Urothelium cell line (cell line): ENCODE measurements around the gene DYTN.
"Not testable (repeated sequence)": the region's sequence is repeated elsewhere in the genome, so short reads cannot be mapped to it uniquely, and the experiment has no call there.

ENCODE experiments used
- DNase-seq: peaks from one replicate; pipeline ENCODE4 v3.0.0; 2011; ENCODE audit warnings: low spot score, mixed read lengths
- FAIRE-seq: peaks from 2 replicates; lab custom pipeline; 2011; peaks lifted over from hg19 to GRCh38; lab: Jason Lieb, UNC

The DYTN gene, protein sequence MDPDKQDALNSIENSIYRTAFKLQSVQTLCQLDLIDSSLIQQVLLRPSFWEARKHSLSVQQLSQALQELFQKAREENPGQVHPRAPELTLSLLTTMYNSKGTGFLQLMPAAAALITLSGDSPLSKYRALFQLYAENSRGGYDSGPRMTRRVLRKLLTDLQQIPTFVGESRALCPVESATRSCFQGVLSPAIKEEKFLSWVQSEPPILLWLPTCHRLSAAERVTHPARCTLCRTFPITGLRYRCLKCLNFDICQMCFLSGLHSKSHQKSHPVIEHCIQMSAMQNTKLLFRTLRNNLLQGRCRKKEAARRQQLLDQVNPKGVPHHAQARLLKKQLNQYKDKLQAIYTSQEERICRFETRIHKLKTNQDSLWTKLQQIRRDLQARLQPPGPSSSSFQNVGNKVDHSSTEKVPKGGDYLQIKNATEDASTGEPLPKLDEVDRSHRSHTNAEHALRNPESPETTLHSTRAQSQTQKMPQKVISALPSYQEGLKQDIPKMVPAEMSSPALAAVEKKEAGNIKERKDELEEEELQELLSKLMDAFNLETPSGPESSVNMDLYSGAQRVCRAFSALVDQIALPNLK

DNA sequence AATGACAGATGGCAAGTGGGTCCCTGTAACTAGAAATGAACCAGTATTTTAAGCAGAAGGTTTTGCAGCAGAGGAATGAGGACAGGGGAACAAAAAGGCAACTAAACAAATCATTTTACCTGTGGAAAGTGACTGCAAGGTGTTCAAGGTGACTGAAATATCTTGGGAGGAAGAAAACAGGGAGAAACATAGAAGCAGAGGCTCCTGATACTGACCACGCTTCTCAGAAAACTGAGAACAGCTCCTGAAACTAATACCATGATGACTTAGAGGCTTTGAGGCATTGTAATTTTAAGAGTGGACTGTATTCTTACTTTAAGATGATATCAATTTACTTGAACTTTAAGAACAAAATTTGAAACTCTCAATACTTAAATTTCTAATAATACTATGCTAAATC lies at the start of gene DYTN:
Gene DYTN, minus strand, starts transcription at position 101 of the 400 bp plus-strand sequence. CDS start 117 bp downstream, outside the sequence.
- FAIRE-seq (no peak), DNase-seq (no peak)

GRCh38 chr2:206766057-206766930 lies 48.1 kb upstream of the DYTN start:
- FAIRE-seq, result no peak
- no peak for DNase-seq

DNA sequence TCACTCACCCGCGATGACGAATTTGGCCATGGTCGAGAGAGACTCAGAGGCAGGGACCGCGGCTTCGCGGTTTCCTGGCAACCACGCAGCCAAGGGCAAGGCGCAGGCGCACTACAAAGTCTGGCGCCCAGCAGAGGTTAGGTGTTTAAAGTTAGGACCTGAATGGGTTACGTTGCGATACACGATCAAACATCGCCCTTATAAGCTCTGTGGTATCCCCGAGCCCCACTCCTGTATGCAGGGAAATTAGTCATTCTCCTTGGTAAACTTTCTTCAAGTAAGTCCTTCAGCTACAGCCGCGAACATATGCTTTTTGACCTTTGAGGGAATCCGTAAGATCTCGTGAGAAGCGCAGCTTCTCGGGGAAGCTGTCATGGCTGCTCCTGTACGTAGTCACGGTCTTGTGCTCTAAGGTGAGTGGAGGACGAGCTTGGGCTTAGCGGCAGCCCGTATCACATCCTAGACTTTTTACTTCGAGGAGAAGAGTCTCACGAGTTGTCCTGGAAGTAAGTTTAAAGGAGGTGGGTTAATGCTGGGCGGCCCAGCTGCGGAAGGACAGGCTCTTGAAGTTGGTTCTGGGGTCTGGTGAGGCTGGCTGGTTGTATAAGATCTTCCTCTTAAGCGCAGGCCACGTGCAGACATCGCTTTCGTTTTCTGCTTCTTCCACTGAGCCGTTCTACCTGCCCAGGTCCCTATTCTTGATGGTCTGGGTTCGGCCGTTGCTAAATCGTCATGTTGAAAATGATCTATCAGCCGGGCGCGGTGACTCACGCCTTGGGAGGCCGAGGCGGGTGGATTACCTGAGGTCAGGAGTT lies 47.3 kb upstream of the DYTN start, which contains the start of the genes FASTKD2 and MDH1B:
Gene FASTKD2, plus strand, starts transcription at position 365 of the 815 bp plus-strand sequence. CDS start 1,088 bp downstream, outside the sequence.
Gene MDH1B, minus strand, starts transcription at position 87 of the 815 bp plus-strand sequence. Its CDS starts 57 bp downstream, at position 30.
- FAIRE-seq, result peak; percentile 48
- DNase-seq, result peak; percentile 91

DNA sequence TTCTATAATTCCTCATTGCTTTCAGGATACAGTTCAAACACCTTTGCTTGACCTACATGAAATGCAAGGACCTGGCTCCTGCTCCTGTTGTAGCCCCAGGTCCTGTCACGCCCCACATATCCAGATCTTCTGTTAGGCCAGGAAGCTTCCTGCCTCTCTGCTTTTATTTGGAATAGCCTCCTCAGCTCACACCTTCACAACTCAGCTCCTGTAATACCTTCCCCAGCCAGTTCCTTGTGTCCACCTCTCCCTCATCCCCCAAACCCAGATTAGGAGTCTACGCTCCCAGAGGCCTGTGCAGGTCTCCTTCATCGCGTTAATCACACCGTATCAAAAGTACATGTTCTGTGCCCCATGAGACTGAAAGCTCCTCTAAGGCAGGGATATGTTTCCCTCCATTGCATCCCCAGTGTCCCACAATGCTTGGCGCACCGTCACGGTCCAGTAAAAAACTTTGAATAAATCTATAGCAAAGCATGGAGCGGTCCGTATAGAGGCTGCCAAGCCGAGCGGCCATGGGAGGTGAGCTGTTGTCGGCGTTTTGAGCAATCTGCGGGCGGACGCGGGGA lies 46.6 kb upstream of the DYTN start:
- peak; percentile 10 for DNase-seq
- FAIRE-seq, result no peak

- no peak for FAIRE-seq
- no peak for DNase-seq
Observed at GRCh38 chr2:206756816-206757215, 38.6 kb upstream of the DYTN start.

- no peak for DNase-seq
- no peak for FAIRE-seq
Observed at GRCh38 chr2:206740800-206741199, 22.6 kb upstream of the DYTN start.

DNA sequence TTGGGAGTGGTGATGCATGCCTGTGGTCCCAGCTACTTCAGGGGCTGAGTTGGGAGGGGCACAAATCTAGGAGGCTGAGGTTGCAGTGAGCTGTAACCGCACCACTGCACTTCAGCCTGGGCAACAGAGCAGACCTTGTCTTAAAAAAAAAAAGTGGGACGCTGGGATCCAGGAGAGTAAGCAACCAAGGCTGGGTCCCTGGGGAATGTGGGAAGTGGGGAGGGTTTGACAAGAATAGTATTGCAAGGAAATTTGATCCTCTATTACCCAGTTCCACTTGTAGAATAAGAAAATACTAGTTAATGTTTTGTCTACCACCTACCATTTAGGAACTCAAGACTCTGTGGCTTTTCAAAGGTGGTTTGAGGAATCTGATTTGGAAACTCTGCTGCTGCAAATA lies 21.1 kb upstream of the DYTN start:
- no peak for DNase-seq
- FAIRE-seq, result no peak

DNA sequence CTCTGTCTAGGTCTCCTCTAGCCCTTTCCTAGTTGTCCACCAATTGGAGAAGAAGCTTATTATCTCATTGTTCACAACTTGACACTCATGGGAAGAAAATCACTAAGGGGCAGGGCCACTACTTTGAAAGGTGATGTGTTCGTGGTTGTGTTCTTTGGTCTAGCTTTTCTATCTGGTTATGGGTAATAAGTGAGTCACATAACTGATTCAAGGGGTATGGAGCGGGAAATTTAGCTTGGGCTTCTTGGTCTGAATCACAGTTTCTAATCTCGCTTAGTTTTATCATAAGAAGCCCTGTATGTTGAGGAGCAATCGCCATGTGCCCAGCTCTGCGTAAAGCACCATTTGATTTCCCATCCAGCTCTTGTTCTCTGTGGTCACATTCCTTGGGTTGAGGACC lies 18.7 kb upstream of the DYTN start:
- no peak for DNase-seq
- no peak for FAIRE-seq

GRCh38 chr2:206733341-206733740 lies 15.1 kb upstream of the DYTN start:
- DNase-seq, result no peak
- FAIRE-seq, result no peak

- DNase-seq (peak; percentile 71), FAIRE-seq (no peak)
Observed at GRCh38 chr2:206728277-206729199, 10.3 kb upstream of the DYTN start.

- no peak for FAIRE-seq
- DNase-seq, result no peak
Observed at GRCh38 chr2:206727287-206727686, 9.1 kb upstream of the DYTN start.

DNA sequence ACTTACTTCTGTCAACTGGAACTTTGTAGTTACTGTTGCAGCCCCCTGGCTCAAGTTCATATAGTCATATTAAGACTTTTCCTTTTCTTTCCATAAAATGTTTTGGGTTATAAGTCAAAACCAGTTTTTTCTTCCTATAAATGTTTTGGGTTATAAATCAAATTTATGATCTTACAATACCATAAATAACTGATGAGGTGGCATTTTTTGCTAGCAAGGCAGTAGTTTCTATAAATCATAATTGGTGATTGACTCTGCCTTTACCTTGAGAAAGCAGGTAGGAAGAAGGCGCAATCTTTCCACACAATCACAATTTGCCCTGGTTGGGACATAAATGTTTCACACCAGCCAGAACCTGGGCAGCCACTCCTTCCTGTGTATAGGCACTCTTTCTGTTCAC lies 5.1 kb upstream of the DYTN start:
- FAIRE-seq (no peak), DNase-seq (no peak)

GRCh38 chr2:206721256-206721920 lies 3.2 kb upstream of the DYTN start:
- no peak for DNase-seq
- FAIRE-seq, result no peak

GRCh38 chr2:206716623-206717022 lies 1.6 kb downstream of the DYTN start:
- DNase-seq (no peak), FAIRE-seq (no peak)

- DNase-seq, result not testable (repeated sequence)
- FAIRE-seq, result peak; percentile 17
Observed at GRCh38 chr2:206715183-206715582, 3.0 kb downstream of the DYTN start.

- FAIRE-seq, result no peak
- DNase-seq, result no peak
Observed at GRCh38 chr2:206713746-206714145, 4.5 kb downstream of the DYTN start.

DNA sequence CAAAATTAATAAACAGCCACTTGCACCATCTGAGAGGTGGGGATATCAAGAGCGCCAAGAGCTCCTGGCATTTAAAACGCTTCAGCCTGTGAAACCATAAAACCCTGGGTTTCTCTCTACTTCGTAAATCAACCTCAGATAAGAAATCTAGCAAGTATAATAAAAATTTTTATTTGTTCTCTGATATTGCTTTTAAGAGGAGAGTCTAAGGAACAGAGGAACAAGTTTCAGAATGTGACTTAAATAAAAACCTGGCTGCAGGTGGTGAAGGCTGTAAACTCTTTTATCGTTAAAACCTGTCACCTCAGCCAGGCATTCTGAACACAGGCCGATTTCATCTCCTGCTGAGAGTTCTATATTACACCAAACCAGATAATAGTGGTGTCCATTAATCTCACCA lies 9.9 kb downstream of the DYTN start:
- no peak for FAIRE-seq
- no peak for DNase-seq

- FAIRE-seq (no peak), DNase-seq (no peak)
Observed at GRCh38 chr2:206707164-206707701, 11.0 kb downstream of the DYTN start.
